Right renal pelvis (tissue), 4 donors: Measurements from ENCODE around the gene FLT3LG. TPM values are rescaled to one million over a fixed set of nuclear protein-coding genes. Genes with fewer than 3 reads are reported as not detected.

Experiments
- DNase-seq, 4 donors: peaks; one replicate each; pipeline ENCODE4 v3.0.0-alpha.2; 2013; ENCODE audit warnings: low read depth in 4 of 4, low spot score in 3 of 4, missing footprints in 1 of 4
- polyA plus RNA-seq, 4 donors: library from polyadenylated mRNA; unstranded; fragments of 120-200 nt; gene quantifications; one replicate each; pipeline ENCODE4 v1.2.1, GENCODE V29; 2013; ENCODE audit not compliant: insufficient read length in 4 of 4

Gene FLT3LG
- polyA plus RNA-seq, 4 donors = 2.6 to 4.5 (median 3.6) TPM

- peak; percentile 99 to 100 (median 100) for DNase-seq
Measured at GRCh38 chr19:49487277-49488045, 13.4 kb downstream of the FLT3LG start, which contains the start of gene RPL13A. TSS of gene RPL13A (plus strand) at chr19:49487608. CDS start at chr19:49487630, 22 bp downstream.

GRCh38 chr19:49488046-49488862 is 14.2 kb downstream of the FLT3LG start:
- no peak for DNase-seq

- no peak for DNase-seq
Measured at GRCh38 chr19:49488863-49489537, 15.0 kb downstream of the FLT3LG start.

GRCh38 chr19:49489601-49490167 is 15.7 kb downstream of the FLT3LG start:
- no peak for DNase-seq

- DNase-seq = no peak
Measured at GRCh38 chr19:49490287-49491029, 16.4 kb downstream of the FLT3LG start.

- no peak for DNase-seq
Measured at GRCh38 chr19:49491030-49491803, 17.2 kb downstream of the FLT3LG start.

- no peak for DNase-seq
Measured at GRCh38 chr19:49491804-49492572, 18.0 kb downstream of the FLT3LG start.

GRCh38 chr19:49492573-49493405 is 18.8 kb downstream of the FLT3LG start:
- no peak for DNase-seq

- DNase-seq = no peak
Measured at GRCh38 chr19:49496574-49497008, 22.6 kb downstream of the FLT3LG start.

GRCh38 chr19:49497047-49497788 is 23.2 kb downstream of the FLT3LG start:
- no peak for DNase-seq

- DNase-seq = no peak
Measured at GRCh38 chr19:49497789-49498103, 23.7 kb downstream of the FLT3LG start.

GRCh38 chr19:49498475-49498874 is 24.5 kb downstream of the FLT3LG start:
- no peak for DNase-seq

GRCh38 chr19:49499030-49499670 is 25.1 kb downstream of the FLT3LG start:
- no peak for DNase-seq

GRCh38 chr19:49502866-49503581 is 29.0 kb downstream of the FLT3LG start:
- peak in 2 of 4 donors; percentile 43 to 61 for DNase-seq

GRCh38 chr19:49503582-49503962 is 29.6 kb downstream of the FLT3LG start:
- no peak for DNase-seq

- no peak for DNase-seq
Measured at GRCh38 chr19:49506575-49507105, 32.6 kb downstream of the FLT3LG start.
